GM18951 (cell line): ENCODE measurements around the gene XRCC1.

Experiments used
- POLR2A ChIP-seq: IDR thresholded peaks from 4 replicates; pipeline ENCODE4 v1.6.1; 2011; ENCODE audit warnings: mild to moderate bottlenecking; ENCODE audit not compliant: insufficient read length, insufficient read depth; ENCODE audit errors: extremely low read depth
- in situ Hi-C: fragments of 300-500 bp; cut with MboI; formaldehyde crosslinking; loops from one replicate; pipeline ENCODE4 v1.12.0; 2022; ENCODE audit warnings: low sequenced_read_pairs, mixed read lengths, inconsistent platforms; ENCODE audit not compliant: unreplicated experiment

The XRCC1 gene

DNA sequence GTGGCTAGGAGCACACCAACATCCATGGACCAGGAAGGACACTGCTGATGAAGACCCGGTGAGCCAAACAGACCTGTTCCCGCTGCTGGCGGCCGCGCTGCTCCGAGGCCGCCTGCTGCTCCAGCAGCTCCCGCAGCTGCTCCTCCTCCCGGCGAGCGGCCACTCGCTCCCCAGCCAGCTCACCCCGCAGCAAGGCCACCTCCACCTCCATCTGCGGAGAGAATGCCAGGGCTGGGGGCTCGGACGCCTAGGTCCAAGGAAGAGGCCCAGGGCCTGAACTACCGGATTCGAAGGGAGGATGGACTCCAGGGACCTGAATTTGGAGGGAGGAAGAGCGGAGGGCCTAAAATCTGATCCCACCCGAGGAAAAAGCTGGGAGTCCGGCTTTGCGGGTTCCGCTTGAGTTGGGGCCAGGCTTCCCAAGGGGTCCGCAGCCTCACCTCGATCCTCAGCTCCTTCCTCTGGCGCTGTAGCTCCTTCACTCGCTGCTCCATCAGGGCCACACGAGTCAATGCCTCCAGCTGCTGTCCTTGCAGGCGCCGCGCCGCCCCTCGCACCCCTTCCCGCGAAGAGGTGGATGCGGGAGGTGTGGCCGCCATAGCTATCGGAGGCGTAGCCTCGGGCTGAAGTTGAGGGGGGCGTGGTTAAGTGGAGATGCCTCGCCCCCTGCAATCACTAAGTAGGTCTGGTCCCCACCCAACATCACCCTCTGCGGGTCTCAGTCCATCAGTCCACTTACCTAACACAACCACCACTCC, 73.5 kb downstream of the XRCC1 start:
- in situ Hi-C loops = no loop called here
- TF ChIP-seq POLR2A = no peak

DNA sequence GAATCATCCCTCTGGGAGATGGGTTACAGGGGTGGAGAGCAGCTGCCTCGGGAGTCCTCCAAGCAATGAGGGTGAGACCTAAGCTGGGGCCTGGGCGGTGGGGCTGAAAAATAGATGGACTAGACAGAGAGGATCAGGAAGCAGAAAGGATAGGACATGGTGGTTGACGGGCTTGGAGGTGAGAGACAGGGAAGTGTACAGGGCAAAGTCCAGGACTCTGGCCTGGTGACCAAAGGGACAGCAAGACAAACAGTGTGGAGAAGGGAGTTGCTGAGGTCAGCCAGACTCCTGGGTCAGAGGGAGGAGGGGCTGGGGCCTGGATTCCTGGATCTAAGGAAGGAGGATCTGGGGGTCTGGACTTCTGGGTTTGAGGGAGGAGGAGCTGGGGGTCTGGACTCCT, 76.3 kb downstream of the XRCC1 start:
- in situ Hi-C loops = no loop called here
- no peak for TF ChIP-seq POLR2A

- in situ Hi-C loops = no loop called here
- no peak for TF ChIP-seq POLR2A
These were observed 77.0 kb downstream of the XRCC1 start for GRCh38 chr19:43498233-43498842.

DNA sequence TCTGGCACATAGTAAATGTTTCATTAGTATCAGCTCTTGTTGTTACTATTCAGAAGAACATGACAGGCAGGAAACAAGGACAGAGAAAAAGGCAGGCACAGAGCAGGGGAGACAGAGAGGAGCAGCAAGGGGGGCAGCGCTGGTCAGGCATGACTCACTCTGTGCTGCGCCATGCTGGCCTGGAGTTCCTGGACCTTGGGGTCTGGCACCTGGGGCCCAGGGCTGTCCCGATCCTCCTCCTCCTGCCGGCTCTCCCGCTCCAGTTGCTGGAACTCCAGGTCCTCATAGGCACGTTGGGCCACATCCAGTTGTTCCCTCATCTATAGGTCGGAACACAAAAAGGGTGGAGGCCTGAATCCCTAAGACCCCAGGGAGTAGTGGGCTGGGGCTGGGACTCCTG, 78.4 kb downstream of the XRCC1 start:
- in situ Hi-C loops = no loop called here

DNA sequence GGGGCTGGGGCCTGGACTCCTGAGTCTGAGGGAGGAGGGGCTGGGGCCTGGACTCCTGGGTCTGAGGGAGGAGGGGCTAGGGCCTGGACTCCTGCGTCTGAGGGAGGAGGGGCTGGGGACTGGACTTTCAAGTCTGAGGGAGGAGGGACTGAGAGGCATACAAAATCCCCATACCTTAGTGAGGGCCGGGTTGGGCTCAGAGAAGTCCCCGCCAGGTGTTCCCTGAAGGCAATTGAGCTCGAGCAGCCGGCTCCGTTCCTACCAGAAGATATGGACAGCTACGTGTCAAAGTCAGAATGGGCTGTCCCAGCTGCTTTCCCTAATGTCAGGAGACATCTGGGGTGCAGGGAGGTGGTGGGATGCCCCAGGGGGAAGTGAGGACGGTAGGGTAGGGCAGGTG, 80.2 kb downstream of the XRCC1 start:
- in situ Hi-C loops = no loop called here
- no peak for TF ChIP-seq POLR2A

More for the DNA sequence above, 78.4 kb downstream of the XRCC1 start:
- TF ChIP-seq POLR2A = no peak
